ENCODE results near the gene ZNF44.
"Not testable (repeated sequence)": the region's sequence is repeated elsewhere in the genome, so short reads cannot be mapped to it uniquely, and the experiment has no call there.

The ZNF44 gene

DNA sequence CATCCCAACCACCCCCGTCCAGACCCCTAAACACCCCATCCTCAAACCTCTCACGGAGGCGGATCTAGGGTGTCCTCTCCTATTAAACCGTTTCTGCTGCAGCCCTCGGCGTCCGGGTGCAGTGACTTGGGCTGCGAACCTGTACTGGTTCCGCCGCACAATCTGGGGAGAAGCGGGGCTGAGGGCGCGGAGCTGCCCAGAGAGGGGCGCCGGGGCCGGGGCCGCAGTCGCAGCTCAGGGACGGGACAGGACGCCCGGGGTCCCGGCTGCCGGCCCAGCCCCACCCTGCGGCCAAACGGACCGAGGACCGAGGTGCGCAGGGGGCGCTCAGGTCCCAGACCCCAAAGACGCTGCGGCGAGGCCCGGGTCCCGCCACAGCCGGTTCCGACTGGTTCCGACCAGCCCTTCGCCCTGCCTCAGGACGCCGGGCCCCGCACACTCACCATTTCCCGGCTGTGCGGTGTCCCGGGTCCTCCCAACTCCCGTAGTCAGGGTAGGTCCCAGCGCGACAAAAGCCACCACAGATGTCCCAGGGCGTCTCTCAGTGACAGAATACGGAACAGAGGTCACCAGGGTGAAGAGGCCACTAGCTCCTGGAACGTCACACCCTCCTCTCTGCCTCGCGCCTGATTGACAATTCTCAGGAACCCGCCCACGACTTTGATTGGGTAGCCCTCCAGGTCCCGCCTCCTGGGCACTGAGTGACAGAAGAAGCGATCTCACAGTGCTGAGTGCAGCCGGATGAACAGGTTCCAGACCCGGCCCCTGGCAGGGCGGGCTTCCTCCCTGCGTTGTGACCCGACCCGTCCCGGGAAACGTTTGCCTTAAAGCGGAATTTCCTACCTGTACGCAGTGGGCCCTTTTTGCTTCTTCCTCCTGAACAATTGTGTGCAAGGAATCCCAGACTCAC is at the start of gene ZNF44:
Gene ZNF44, minus strand, starts transcription at position 635 of the 910 bp plus-strand sequence. Its CDS starts 189 bp downstream, at position 446.
- DNase-seq = peak; percentile 96

DNA sequence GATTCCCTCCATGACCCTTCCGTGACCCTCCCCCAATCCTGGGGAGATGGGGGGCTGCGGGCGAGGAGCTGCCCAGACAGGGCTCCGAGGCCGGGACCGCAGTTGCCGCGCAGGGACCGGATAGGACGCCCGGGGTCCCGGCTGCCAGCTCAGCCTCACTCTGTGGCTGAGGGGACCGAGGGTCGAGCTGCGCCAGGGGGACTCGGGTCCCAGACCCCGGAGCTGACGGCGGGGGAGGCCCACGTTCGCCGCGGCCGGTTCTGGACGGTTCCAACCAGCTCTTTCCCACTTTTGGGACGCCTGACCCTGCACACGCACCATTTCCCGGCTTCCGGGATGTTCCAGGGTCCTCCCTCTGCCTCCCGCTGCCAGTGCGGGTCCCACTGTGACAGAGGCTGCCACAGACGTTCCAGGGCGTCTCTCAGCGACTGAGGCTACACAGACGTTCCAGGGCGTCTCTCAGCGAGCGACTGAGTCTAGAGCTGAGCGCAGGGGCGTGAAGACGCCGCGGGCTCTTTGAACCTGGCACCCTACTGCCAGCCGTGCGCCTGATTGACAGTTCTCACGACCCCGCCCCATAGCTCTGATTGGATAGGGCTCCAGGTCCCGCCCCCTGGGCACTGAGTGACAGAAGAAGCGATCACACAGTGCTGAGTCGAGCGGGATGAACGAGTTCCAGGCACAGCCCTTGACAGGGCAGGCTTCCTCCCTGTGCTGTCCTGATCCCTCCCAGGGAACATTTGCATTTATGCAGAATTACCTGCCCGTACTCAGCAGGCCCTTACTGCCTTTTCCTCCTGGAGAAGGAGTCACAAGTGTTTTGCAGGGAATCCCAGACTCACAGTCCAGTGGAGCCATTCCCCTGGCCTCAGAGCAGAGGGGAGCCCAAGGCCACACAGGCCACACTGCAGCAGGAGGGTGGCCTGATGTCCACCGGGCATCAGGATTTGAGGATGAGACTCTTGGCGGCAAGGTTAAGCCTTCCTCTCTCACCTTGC is 38.8 kb upstream of the ZNF44 start, which contains the start of gene ZNF563:
Gene ZNF563, minus strand, starts transcription at position 472 of the 998 bp plus-strand sequence. Its CDS starts 151 bp downstream, at position 321.
- peak; percentile 99 for DNase-seq

DNA sequence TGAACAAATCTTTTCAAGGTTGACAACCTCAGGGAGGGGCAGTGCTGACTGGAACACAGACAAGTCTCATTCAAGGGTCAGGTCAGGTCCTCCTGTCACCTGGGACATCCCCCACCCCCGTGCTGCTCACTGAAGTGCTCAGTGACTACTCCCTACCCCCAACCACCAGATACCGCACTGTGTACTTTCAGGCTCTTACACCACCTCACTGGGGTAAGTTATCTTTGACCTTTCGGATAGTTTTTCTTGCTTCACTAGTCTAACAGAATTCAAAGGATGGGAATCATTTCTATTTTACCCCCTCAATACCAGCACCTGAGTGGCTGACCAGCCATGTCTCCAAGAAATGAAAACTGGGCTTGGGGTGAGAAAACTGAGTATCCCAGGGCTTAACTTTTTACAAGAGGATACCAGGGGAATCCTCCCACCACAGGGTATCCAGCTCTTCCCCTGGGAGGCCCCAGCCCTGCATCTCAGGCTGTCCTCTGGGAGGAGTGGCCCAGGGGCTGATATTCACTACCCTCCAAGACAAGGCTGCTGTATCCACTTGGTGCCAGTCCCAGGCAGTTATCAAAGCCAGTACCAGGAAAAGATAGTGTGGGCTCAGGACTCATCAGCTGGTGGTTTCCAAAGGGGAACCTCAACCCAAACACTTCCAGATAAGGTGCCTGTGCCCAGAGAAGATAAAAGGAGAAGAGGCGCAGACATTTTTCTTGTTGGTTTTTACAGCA is 36.7 kb upstream of the ZNF44 start:
- DNase-seq = peak; percentile 75 to 83

DNA sequence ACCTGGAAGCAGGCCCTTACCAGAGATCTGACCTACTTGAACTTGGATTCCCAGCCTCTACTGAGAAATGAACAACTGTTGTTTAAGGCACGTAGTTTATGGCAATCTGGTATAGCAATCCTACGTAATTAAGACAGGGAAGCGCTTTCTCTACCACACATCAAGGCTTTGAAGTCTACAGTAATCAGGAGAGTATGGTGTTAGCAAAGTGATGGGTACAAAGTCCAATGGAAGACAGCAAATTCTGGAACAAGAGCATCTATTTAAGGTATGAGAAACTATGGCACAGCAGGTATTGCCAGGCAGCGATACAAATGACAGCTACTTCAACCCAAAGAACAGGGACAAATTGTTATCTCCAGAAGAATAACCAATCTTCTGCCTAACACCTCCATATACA is 35.7 kb upstream of the ZNF44 start:
- no peak for DNase-seq

GRCh38 chr19:12325690-12326089 is 31.0 kb upstream of the ZNF44 start:
- no peak for DNase-seq

DNA sequence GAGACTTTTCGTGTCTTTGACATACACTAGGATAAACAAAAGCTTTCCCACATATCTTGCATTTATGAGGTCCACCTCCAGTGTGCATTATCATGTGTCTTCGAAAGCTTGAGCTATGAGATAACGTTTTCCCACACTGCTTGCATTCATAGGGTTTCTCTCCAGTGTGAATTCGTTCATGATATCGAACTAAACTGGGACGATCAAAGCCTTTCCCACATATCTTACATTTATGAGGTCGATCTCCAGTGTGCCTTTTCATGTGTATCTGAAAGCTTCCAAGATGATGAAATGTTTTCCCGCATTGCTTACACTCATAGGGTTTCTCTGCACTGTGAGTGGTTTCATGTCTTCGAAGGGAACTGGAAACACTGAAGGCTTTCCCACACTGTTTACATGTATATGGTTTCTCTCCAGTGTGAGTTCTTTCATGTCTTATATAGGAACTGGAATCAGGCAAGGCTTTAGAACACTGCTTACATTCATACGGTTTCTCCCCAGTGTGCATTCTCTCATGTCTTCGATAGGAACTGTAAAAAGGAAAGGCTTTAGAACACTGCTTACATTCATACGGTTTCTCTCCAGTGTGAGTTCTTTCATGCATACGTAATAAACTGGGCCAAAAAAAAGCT is 24.2 kb upstream of the ZNF44 start:
- DNase-seq = no peak

DNA sequence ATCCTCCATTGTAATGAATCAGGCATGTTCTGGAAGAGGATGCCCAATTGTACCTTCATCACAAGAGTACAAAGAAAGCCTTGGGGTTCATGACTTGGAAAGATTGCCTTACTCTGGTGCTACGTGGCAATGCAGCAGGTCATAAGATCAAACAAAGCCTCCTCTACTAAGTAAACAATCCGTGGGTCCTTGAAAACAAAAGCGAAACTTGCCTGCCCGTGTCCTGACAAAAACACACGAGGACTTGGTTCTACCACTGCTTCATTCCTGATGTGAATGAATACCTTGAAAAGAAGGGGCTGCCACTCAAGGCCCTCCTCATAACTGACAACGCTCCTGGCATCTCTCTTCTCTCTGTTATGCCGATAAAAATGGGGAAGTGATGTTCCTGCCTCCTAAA is 19.9 kb upstream of the ZNF44 start:
- DNase-seq = no peak

GRCh38 chr19:12308891-12309290 is 14.2 kb upstream of the ZNF44 start:
- DNase-seq = not testable (repeated sequence)

- DNase-seq = no peak
These were observed 508 bp upstream of the ZNF44 start for GRCh38 chr19:12295191-12295590.

DNA sequence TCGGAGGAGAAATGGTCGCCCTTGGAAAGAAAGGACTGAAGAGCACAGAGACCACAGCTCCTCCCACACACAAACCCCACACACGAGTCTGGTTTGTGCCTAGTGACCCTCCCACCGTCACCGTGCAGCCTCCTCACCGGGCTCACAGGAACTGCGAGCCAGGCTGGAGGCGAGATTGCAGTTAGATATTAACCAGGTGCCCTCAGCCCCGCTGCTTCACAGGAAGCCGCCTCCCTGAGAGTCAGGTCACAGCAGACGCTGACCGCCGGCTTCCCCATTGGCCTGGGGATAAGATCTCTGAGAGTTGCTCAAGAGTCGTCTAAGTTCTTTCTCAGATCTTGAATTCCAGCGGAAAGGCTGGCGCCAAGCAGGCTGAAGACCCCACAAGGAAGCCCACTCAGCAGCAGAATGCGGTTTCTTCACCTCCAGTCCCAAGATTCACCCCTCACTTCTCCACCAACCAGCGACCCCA is 870 bp downstream of the ZNF44 start:
- peak; percentile 57 to 65 for DNase-seq

DNA sequence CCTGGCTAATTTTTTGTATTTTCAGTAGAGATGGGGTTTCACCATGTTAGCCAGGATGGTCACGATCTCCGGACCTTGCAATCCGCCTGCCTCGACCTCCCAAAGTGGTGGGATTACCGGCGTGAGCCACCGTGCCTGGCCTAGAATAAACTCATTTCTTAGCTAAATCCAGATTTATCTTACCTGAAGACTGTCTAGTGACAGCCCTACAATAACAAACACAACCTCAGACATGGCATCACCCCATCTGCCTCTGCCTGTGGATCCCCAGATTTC is 5.0 kb downstream of the ZNF44 start:
- DNase-seq = no peak

DNA sequence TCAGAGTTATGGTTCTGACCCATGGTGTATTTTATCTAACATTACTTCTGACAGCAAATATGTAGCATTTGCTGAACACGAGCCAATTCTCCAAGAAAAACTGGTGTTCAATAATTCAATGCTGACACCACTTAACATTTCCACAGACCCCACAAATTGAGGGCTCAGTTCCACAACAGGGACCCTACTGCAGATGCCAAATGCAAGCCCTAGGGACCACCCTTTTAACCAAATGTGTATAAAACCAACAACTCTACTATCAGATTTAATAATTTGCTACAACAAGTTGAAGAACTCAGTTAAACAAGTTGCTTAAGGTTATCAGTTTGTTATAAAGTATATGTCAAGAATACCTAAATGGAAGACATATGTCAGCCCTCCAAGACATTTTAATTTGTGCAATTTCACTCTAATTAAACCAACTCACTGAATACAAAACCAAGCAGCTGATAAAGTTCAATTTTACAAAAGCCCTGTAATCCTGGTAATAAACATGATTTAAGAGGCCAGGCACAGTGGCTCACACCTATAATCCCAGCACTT is 6.7 kb downstream of the ZNF44 start:
- no peak for DNase-seq

DNA sequence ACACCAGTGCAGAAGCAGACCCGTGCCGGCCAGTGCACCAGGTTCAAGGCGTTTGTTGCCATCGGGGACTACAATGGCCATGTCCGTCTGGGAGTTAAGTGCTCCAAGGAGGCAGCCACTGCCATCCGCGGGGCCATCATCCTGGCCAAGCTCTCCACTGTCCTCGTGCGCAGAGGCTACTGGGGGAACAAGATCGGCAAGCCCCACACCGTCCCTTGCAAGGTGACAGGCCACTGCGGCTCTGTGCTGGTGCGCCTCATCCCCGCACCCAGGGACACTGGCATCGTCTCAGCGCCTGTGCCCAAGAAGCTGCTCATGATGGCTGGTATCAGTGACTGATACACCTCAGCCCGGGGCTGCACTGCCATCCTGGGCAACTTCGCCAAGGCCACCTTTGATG is 10.1 kb downstream of the ZNF44 start:
- DNase-seq = no peak

DNA sequence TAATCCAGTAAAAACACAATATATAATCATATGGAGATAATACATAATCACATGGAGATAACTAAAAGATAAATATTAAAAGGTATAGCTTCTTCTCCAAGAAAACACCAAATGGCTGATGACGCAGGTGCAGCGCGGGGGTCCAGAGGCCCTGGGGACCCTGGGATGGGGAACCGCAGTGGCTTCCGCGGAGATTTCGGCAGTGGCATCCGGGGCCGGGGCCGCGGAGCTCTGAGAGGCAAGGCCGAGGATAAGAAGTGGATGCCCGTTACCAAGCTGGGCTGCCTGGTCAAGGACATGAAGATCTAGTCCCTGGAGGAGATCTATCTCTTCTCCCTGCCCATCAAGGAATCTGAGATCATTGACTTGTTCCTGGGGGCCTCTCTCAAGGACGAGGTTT is 10.5 kb downstream of the ZNF44 start:
- no peak for DNase-seq

GRCh38 chr19:12278713-12279112 is 16.0 kb downstream of the ZNF44 start:
- no peak for DNase-seq

DNA sequence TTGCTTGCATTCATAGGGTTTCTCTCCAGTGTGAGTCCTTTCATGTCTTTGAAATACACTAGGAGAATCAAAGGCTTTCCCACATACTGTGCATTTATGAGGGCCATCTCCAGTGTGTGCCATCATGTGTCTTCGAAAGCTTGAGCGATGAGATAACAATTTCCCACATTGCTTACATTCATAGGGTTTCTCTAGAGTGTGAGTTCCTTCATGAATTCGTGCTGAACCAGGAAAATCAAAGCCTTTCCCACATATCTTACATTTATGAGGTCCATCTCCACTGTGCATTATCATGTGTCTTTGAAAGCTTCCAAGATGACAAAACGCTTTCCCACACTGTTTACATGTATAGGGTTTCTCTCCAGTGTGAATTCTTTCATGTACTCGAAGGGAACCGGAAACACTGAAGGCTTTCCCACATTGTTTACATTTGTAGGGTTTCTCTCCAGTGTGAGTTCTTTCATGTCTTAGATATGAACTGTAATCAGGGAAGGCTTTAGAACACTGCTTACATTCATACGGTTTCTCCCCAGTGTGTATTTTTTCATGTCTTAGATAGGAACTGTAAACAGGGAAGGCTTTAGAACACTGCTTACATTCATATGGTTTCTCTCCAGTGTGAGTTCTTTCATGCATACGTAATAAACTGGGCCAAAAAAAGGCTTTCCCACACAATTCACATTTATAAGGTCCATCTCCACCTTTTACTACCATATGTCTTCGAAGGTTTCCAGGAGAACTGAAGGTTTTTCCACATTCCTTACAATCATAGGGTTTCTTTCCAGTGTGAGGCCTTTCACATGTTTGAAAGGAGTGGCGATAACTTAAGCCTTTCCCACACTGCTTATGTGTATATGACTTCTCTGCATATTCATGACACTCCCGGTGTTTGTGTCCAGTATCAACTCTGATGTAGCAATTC is 21.4 kb downstream of the ZNF44 start:
- no peak for DNase-seq

GRCh38 chr19:12272386-12272785 is 22.3 kb downstream of the ZNF44 start:
- no peak for DNase-seq

GRCh38 chr19:12270854-12271253 is 23.8 kb downstream of the ZNF44 start:
- no peak for DNase-seq

GRCh38 chr19:12265921-12266704 is 28.6 kb downstream of the ZNF44 start:
- DNase-seq = no peak

GRCh38 chr19:12261554-12261953 is 33.1 kb downstream of the ZNF44 start:
- DNase-seq = no peak
